GM13976 (cell line): ENCODE results near the gene ROBO1.

Experiments used
- DNase-seq: peaks from one replicate; pipeline ENCODE4 v3.0.0; 2012; ENCODE audit warnings: low spot score
- in situ Hi-C: fragments of 300-500 bp; cut with MboI; formaldehyde crosslinking; loops from one replicate; pipeline ENCODE4 v1.12.0; 2022; ENCODE audit warnings: low sequenced_read_pairs, mixed read lengths, inconsistent platforms; ENCODE audit not compliant: unreplicated experiment
- TF ChIP-seq, protein P1 (sequence below): IDR thresholded peaks from 2 replicates; pipeline ENCODE4 v1.5.1; 2012; ENCODE audit warnings: borderline replicate concordance, mild to moderate bottlenecking; ENCODE audit not compliant: insufficient read depth; ENCODE audit errors: extremely low read depth, missing control alignments, control extremely low read depth

ROBO1 gene

DNA sequence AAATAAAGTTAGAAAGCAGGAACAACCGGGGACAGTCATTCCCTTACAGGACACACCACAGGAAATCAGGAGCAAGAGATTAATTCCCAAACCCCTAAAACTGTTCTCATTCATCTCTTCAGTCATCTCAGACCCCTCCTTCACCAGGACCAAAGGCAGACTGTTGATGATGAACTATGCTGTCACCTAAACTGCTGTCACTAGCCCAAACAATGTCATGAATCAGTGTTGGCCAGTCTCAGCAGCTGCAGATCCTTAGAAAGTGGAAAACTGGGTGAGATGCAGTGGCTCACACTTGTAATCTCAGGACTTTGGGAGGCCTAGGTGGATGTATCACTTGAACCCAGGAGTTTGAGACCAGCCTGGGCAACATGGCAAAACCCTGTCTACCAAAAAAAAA lies 909.6 kb downstream of the ROBO1 start:
- no peak for DNase-seq
- in situ Hi-C loops, result no loop called here
- TF ChIP-seq, protein P1, sequence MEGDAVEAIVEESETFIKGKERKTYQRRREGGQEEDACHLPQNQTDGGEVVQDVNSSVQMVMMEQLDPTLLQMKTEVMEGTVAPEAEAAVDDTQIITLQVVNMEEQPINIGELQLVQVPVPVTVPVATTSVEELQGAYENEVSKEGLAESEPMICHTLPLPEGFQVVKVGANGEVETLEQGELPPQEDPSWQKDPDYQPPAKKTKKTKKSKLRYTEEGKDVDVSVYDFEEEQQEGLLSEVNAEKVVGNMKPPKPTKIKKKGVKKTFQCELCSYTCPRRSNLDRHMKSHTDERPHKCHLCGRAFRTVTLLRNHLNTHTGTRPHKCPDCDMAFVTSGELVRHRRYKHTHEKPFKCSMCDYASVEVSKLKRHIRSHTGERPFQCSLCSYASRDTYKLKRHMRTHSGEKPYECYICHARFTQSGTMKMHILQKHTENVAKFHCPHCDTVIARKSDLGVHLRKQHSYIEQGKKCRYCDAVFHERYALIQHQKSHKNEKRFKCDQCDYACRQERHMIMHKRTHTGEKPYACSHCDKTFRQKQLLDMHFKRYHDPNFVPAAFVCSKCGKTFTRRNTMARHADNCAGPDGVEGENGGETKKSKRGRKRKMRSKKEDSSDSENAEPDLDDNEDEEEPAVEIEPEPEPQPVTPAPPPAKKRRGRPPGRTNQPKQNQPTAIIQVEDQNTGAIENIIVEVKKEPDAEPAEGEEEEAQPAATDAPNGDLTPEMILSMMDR, result no peak

DNA sequence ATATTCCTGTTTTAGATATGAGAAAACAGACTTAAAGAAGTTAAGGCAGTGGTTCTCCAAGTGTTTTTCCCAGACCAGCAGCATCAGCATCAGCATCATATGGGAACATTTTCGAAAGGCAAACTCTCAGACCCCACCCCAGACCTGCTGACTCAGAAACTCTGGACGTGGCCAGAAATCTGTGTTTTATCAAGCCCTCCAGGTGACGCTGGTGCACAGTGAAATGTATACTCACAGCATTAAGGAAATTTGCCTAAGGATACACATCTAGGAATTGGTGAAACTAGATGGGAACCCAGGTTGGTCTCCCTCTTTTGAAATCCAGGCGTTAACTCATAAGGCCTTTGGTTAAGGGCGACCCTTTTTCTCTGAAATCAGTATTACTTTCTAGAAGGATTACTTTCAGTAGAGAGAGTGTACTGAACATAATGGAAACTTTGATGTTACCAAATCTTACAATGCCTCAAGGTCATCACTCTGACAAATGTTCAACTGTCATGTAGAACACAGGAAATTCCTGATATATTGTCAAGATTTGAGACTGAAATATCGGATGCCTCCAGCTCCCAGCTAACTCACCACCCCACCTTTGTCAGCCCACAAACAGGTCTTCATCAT lies 910.2 kb downstream of the ROBO1 start:
- in situ Hi-C loops, result no loop called here
- TF ChIP-seq, protein P1, result no peak
- no peak for DNase-seq

DNA sequence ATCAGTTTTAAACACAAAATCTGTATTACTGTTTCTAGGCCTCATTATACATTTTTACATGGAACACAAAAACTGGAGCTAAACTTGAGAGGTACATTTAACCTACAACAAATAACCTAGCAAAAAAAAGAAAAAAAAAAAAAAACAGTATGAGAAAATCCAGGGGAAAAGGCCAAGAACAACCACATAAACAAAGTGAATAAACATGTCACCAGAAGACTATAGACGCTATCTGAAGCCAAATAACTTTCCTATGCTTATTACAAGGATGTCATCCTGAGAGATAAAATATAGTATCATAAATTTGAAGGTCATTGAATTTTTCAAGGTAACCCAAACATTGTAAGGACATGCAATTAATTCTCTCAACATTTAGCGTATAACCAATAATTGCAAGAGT lies 911.6 kb downstream of the ROBO1 start:
- in situ Hi-C loops, result no loop called here
- no peak for DNase-seq
- TF ChIP-seq, protein P1, result no peak

DNA sequence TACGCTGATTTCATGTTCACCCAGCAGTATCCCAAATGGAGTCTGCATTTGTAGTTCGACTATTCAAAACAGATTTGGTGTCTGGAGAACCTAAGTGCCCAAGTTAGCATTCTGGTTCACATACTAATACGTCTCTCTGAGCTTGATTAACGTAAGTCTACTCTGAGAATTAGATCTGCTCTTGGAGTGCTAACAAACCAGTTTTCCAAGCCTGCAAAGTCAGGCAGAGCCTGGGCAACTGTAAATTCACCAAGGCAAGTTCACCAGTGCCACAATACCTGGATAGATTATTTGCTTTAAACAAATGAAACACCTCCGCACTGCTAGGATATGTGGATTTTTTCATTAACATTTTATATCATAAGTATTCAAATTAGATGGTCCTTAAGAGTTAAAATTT lies 912.6 kb downstream of the ROBO1 start:
- no peak for DNase-seq
- in situ Hi-C loops, result no loop called here
- TF ChIP-seq, protein P1, result no peak

DNA sequence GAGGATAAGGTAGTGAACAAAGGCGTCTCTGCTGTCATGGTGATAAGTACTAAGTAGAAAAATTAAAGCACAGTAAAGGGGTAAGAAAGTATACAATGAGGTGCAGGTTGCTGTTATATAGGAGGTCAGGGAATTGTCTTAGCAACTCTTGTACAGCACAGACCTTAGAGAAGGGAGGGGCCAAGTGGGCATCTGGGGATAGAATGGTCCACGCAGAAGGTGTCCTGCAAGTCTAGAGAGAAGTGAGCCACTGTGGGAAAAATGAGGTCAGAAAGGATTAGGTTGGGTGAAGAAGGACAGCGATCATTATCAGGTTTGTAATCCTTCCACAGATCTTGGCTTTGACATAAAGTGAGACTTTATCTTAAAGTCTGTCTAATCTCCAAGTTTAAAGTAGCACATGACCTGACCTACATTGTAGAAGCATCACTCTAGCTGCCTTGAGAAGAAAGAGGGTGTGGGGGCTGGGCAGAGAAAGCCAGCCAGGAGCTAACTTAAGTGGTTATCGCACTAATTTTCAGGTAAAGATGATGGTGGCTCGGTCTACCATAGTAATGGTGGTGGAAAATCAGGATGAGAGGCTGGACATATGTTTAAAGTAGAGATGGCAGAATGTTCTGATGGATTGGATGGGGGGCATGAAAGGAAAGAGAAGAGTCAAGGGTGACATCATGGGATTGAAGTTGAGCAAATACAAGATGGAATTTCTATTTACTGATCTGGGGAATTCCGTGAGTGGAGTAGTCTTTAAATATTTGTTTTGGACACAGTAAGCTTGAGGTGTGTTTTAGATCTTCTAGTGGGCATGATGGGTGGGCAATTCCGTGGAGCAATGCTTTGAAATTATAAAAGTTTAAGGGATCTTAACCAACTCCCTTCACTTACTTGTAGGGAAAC lies 919.2 kb downstream of the ROBO1 start:
- no peak for DNase-seq
- TF ChIP-seq, protein P1, result no peak
- in situ Hi-C loops, result no loop called here

DNA sequence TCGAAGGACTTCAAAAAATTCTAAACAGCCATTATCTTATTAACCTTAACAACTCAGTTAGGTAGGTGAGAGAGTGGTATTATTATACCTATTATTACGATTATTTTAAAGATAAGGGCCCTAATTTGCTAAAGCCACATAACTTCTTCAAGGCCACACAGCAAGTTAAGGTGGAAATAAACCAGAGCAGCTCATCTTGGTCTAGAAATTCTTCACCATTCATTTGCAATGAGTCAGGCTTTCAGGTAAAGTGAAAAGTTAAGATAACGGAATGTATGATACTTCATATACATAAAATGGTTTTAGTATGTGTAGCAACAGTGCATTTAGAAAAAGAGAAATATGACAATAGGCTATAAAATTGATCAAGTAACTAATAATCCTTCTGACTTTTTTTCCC lies 920.2 kb downstream of the ROBO1 start:
- DNase-seq, result no peak
- TF ChIP-seq, protein P1, result no peak
- in situ Hi-C loops, result no loop called here
